HepG2 (cell line): ENCODE measurements around the gene VASN. TPM values are rescaled to one million over a fixed set of nuclear protein-coding genes. Genes with fewer than 3 reads are reported as not detected.

ENCODE experiments used
- AHDC1 ChIP-seq: sonication (generic); formaldehyde crosslinking; IDR thresholded peaks from 2 replicates; pipeline ENCODE4 v1.5.1; 2020; ENCODE audit warnings: mild to moderate bottlenecking, missing genetic modification reagents, borderline replicate concordance
- ARNT2 ChIP-seq: sonication (generic); formaldehyde crosslinking; IDR thresholded peaks from 2 replicates; pipeline ENCODE4 v1.8.0; 2022; ENCODE audit warnings: mild to moderate bottlenecking, low read depth, missing genetic modification reagents, moderate library complexity
- ATF3 ChIP-seq: sonication (generic); formaldehyde crosslinking; IDR thresholded peaks from 2 replicates; pipeline ENCODE4 v1.4.0; 2020; ENCODE audit warnings: missing genetic modification reagents
- HNF4A ChIP-seq: sonication (generic); formaldehyde crosslinking; IDR thresholded peaks from 2 replicates; pipeline ENCODE4 v1.4.0; 2020; ENCODE audit warnings: missing genetic modification reagents
- HNRNPH1 ChIP-seq: fragments of 200-400 bp; formaldehyde crosslinking; optimal IDR thresholded peaks from 2 replicates; pipeline ENCODE3; 2017; ENCODE audit warnings: mild to moderate bottlenecking, low read depth, low read length
- NCOA5 ChIP-seq: sonication (generic); formaldehyde crosslinking; IDR thresholded peaks from 2 replicates; pipeline ENCODE4 v1.4.0; 2020; ENCODE audit warnings: missing genetic modification reagents
- USF2 ChIP-seq, 2 experiments: sonication (generic) in 1 of 2; formaldehyde crosslinking in 1 of 2; IDR thresholded peaks; 2 replicates each; pipeline versions ENCODE4 v1.5.1 to v1.6.1; 2011 to 2020; ENCODE audit warnings: borderline replicate concordance in 1 of 2, low read depth in 1 of 2, low read length in 1 of 2, mild to moderate bottlenecking in 1 of 2, missing genetic modification reagents in 1 of 2, moderate library complexity in 1 of 2
- ZBTB46 ChIP-seq: sonication (generic); formaldehyde crosslinking; IDR thresholded peaks from 2 replicates; pipeline ENCODE4 v1.4.0; 2020; ENCODE audit warnings: mild to moderate bottlenecking, missing genetic modification reagents, borderline replicate concordance
- ZFP1 ChIP-seq: IDR thresholded peaks from 2 replicates; pipeline ENCODE4 v1.6.1; 2016
- ZNF510 ChIP-seq: sonication (generic); formaldehyde crosslinking; IDR thresholded peaks from 2 replicates; pipeline ENCODE4 v1.4.0; 2020; ENCODE audit warnings: low read depth, mild to moderate bottlenecking, missing genetic modification reagents
- ZNF691 ChIP-seq: sonication (generic); formaldehyde crosslinking; IDR thresholded peaks from 2 replicates; pipeline ENCODE4 v1.4.0; 2020; ENCODE audit warnings: missing genetic modification reagents, low read depth, mild to moderate bottlenecking, borderline replicate concordance
- ZNF704 ChIP-seq: sonication (generic); formaldehyde crosslinking; IDR thresholded peaks from 2 replicates; pipeline ENCODE4 v1.8.1; 2023; ENCODE audit warnings: mild to moderate bottlenecking, inconsistent platforms, moderate library complexity, missing genetic modification reagents, borderline replicate concordance
- ZNF777 ChIP-seq: sonication (generic); formaldehyde crosslinking; IDR thresholded peaks from 2 replicates; pipeline ENCODE4 v1.4.0; 2020; ENCODE audit warnings: missing genetic modification reagents
- polyA plus RNA-seq, 8 experiments: library from polyadenylated mRNA; depleted of rRNA in 3 of 8; stranded (reverse) in 7 of 8; unstranded in 1 of 8; fragments of >200 nt; fragmentation: Illumina TruSeq in 4 of 8; extraction: Trizol in 4 of 8; gene quantifications; 2 replicates each; pipeline versions ENCODE4 v1.2.1 to v1.2.3, GENCODE V29; 2011 to 2016; ENCODE audit warnings: low read depth in 4 of 8, missing spikeins in 1 of 8, mixed read lengths in 1 of 8; ENCODE audit not compliant: insufficient read depth in 1 of 8
- total RNA-seq, 5 experiments: library from RNA; depleted of rRNA; stranded (reverse); fragments of >200 nt; fragmentation: Illumina TruSeq; extraction: Trizol; gene quantifications; 2 replicates each; pipeline ENCODE4 v1.2.3, GENCODE V29; 2016; ENCODE audit warnings: low read depth in 1 of 5

Gene VASN
- total and polyA plus RNA-seq, 2 of the 13 experiments (the other 11 are each of a cell fraction or from before 2014, with no cell fraction given): 8.4 to 18.2 TPM

GRCh38 chr16:4402439-4403132, 30.9 kb downstream of the VASN start (continued):
- TF ChIP-seq AHDC1 (CRISPR knock-in tag) (no peak), ARNT2 (CRISPR knock-in tag) (0 out of 2 replicates have a peak, but pooled peaks have one; percentile 19), ZFP1 (CRISPR knock-in tag) (no peak), HNRNPH1 (no peak), ZNF777 (no peak), ZNF704 (peak; percentile 64; the same call in 1 of the 2 replicates), ZNF510 (CRISPR knock-in tag) (no peak), USF2 (IDR thresholded peaks at IDR 0.05; ENCODE audit: low read depth, low read length) (no peak), USF2 (CRISPR knock-in tag; IDR thresholded peaks at IDR 0.05; ENCODE audit: borderline replicate concordance) (no peak), ATF3 (CRISPR knock-in tag) (no peak), ZBTB46 (CRISPR knock-in tag) (0 out of 2 replicates have a peak, but pooled peaks have one; percentile 63), NCOA5 (CRISPR knock-in tag) (no peak), HNF4A (0 out of 2 replicates have a peak, but pooled peaks have one; percentile 22), ZNF691 (CRISPR knock-in tag) (peak; percentile 88; the same call in 1 of the 2 replicates)
